GM19239 (cell line): ENCODE data around the gene RHOU.

Experiments used
- DNase-seq: peaks from one replicate; pipeline ENCODE4 v3.0.0; 2011; ENCODE audit warnings: low spot score; ENCODE audit not compliant: insufficient read length
- FAIRE-seq: peaks from 2 replicates; lab custom pipeline; 2011; peaks lifted over from hg19 to GRCh38; lab: Jason Lieb, UNC

RHOU gene

GRCh38 chr1:228781161-228781808, 46.0 kb downstream of the RHOU start:
- DNase-seq (no peak), FAIRE-seq (no peak)

- no peak for DNase-seq
- FAIRE-seq: no peak
Measured at GRCh38 chr1:228781809-228782661, 46.8 kb downstream of the RHOU start.

GRCh38 chr1:228782662-228783417, 47.6 kb downstream of the RHOU start:
- FAIRE-seq: no peak
- no peak for DNase-seq

GRCh38 chr1:228783418-228784040, 48.2 kb downstream of the RHOU start:
- no peak for FAIRE-seq
- DNase-seq: no peak

- no peak for FAIRE-seq
Measured at GRCh38 chr1:228784181-228784580, 48.9 kb downstream of the RHOU start.

GRCh38 chr1:228785366-228786330, 50.4 kb downstream of the RHOU start:
- FAIRE-seq: no peak
- DNase-seq: no peak

More at GRCh38 chr1:228784181-228784580, 48.9 kb downstream of the RHOU start:
- DNase-seq: no peak

GRCh38 chr1:228786361-228787129, 51.3 kb downstream of the RHOU start:
- no peak for DNase-seq
- FAIRE-seq: no peak

GRCh38 chr1:228791791-228792190, 56.5 kb downstream of the RHOU start:
- DNase-seq (no peak), FAIRE-seq (no peak)

- no peak for FAIRE-seq
- DNase-seq: no peak
Measured at GRCh38 chr1:228792601-228793000, 57.3 kb downstream of the RHOU start.

GRCh38 chr1:228793032-228793431, 57.8 kb downstream of the RHOU start:
- DNase-seq (peak; percentile 15), FAIRE-seq (peak; percentile 66)

- DNase-seq (peak; percentile 39), FAIRE-seq (peak; percentile 92)
Measured at GRCh38 chr1:228794173-228794572, 58.9 kb downstream of the RHOU start.

GRCh38 chr1:228794810-228795209, 59.5 kb downstream of the RHOU start:
- DNase-seq (peak; percentile 20), FAIRE-seq (peak; percentile 75)

- DNase-seq (no peak), FAIRE-seq (no peak)
Measured at GRCh38 chr1:228795596-228795995, 60.3 kb downstream of the RHOU start.
